Endothelial cell (in vitro differentiated cells): ENCODE results near the gene PLSCR3. TPM values are rescaled to one million over a fixed set of nuclear protein-coding genes. Genes with fewer than 3 reads are reported as not detected.
A peak's percentile ranks its signal among the peaks of the same experiment; 100 is the strongest.

Experiments
- DNase-seq: peaks from one replicate; pipeline ENCODE4 v3.0.0; 2021; ENCODE audit warnings: low spot score
- H3K27ac Mint-ChIP-seq: one replicate; pipeline ENCODE4 v1.8.0; 2021; ENCODE audit warnings: mixed read lengths, inconsistent platforms; ENCODE audit not compliant: unreplicated experiment
- H3K27me3 Mint-ChIP-seq: one replicate; pipeline ENCODE4 v1.8.0; 2021; ENCODE audit warnings: mild to moderate bottlenecking, moderate library complexity, mixed read lengths, inconsistent platforms; ENCODE audit not compliant: unreplicated experiment
- H3K36me3 Mint-ChIP-seq: one replicate; pipeline ENCODE4 v1.8.0; 2021; ENCODE audit warnings: mild to moderate bottlenecking, low read depth, mixed read lengths, inconsistent platforms; ENCODE audit not compliant: unreplicated experiment
- H3K4me1 Mint-ChIP-seq: one replicate; pipeline ENCODE4 v1.8.0; 2021; ENCODE audit warnings: mild to moderate bottlenecking, mixed read lengths, inconsistent platforms; ENCODE audit not compliant: unreplicated experiment
- H3K4me3 Mint-ChIP-seq: one replicate; pipeline ENCODE4 v1.8.0; 2021; ENCODE audit warnings: mild to moderate bottlenecking, mixed read lengths, inconsistent platforms; ENCODE audit not compliant: unreplicated experiment
- H3K9me3 Mint-ChIP-seq: one replicate; pipeline ENCODE4 v1.8.0; 2021; ENCODE audit warnings: mixed read lengths, inconsistent platforms; ENCODE audit not compliant: unreplicated experiment
- CTCF ChIP-seq: fragments of 200-600 bp; sonication (generic); IDR thresholded peaks from one replicate; pipeline ENCODE4 v1.5.0; 2021; ENCODE audit warnings: antibody characterized with exemption; ENCODE audit not compliant: unreplicated experiment
- total RNA-seq: library from RNA; stranded (reverse); fragmentation: NEBNext Ultra II Directional; extraction: Animal tissue kit (Norgen Biotek cat#: 25700); gene quantifications from one replicate; pipeline ENCODE4 v1.2.1, GENCODE V29; 2021; ENCODE audit not compliant: unreplicated experiment

Gene PLSCR3
- total RNA-seq, 1 donor from 2014 or later: 74.2 TPM

- peaks cover 8% of the 10 kb centered on the region for H3K4me1 Mint-ChIP-seq
- H3K4me3 Mint-ChIP-seq: no peak overlapping the region
These were observed 26.9 kb upstream of the PLSCR3 start for GRCh38 chr17:7421186-7421585.

GRCh38 chr17:7419819-7420610, 25.7 kb upstream of the PLSCR3 start, which contains the start of gene SPEM1:
SPEM1 (plus strand) TSS chr17:7420324; CDS start chr17:7420385, 61 bp downstream.
- no peak for TF ChIP-seq CTCF
- no peaks in the 10 kb centered on the region for H3K9me3 Mint-ChIP-seq
- peaks cover 20% of the 10 kb centered on the region for H3K36me3 Mint-ChIP-seq
- H3K27me3 Mint-ChIP-seq: peaks cover 7% of the 10 kb centered on the region
- H3K4me3 Mint-ChIP-seq: no peak within 1 kb of the TSS
- H3K4me1 Mint-ChIP-seq: peaks cover 8% of the 10 kb centered on the region
- DNase-seq: no peak
- H3K27ac Mint-ChIP-seq: peak within 1 kb of the TSS; percentile 70

More at GRCh38 chr17:7421186-7421585, 26.9 kb upstream of the PLSCR3 start:
- peaks cover 10% of the 10 kb centered on the region for H3K36me3 Mint-ChIP-seq
- H3K27ac Mint-ChIP-seq: no peak overlapping the region
- DNase-seq: no peak
- H3K27me3 Mint-ChIP-seq: peaks cover 9% of the 10 kb centered on the region
- TF ChIP-seq CTCF: no peak
- no peaks in the 10 kb centered on the region for H3K9me3 Mint-ChIP-seq

GRCh38 chr17:7418472-7419152, 24.3 kb upstream of the PLSCR3 start:
- Mint-ChIP-seq H3K9me3 (no peaks in the 10 kb centered on the region), H3K4me1 (peaks cover 8% of the 10 kb centered on the region), H3K27ac (peak overlapping the region; percentile 42), H3K36me3 (peaks cover 20% of the 10 kb centered on the region), H3K4me3 (no peak overlapping the region), H3K27me3 (peaks cover 4% of the 10 kb centered on the region)
- TF ChIP-seq CTCF: no peak
- DNase-seq: no peak

- Mint-ChIP-seq H3K27ac (no peak overlapping the region), H3K4me1 (peaks cover 17% of the 10 kb centered on the region), H3K27me3 (peaks cover 4% of the 10 kb centered on the region), H3K4me3 (no peak overlapping the region), H3K36me3 (peaks cover 20% of the 10 kb centered on the region), H3K9me3 (no peaks in the 10 kb centered on the region)
- no peak for TF ChIP-seq CTCF
- DNase-seq: no peak
These were observed 22.8 kb upstream of the PLSCR3 start for GRCh38 chr17:7417056-7417655.
